Neural crest cell (in vitro differentiated cells): ENCODE data around the gene BLVRA. TPM values are rescaled to one million over a fixed set of nuclear protein-coding genes. Genes with fewer than 3 reads are reported as not detected.

ENCODE experiments used
- DNase-seq: peaks from one replicate; pipeline ENCODE4 v3.0.0; 2021; ENCODE audit warnings: low read depth, mixed read lengths, low spot score
- H3K27ac Mint-ChIP-seq: one replicate; pipeline ENCODE4 v1.8.0; 2021; ENCODE audit warnings: mild to moderate bottlenecking, mixed read lengths; ENCODE audit not compliant: unreplicated experiment
- H3K27me3 Mint-ChIP-seq: 2 replicates; pipeline ENCODE4 v1.8.0; 2021; ENCODE audit warnings: low read depth, mild to moderate bottlenecking, mixed read lengths
- H3K36me3 Mint-ChIP-seq: 2 replicates; pipeline ENCODE4 v1.8.0; 2021; ENCODE audit warnings: low read depth, mild to moderate bottlenecking, mixed read lengths
- H3K4me1 Mint-ChIP-seq: 2 replicates; pipeline ENCODE4 v1.8.0; 2021; ENCODE audit warnings: mixed read lengths
- H3K4me3 Mint-ChIP-seq: one replicate; pipeline ENCODE4 v1.8.0; 2021; ENCODE audit warnings: mild to moderate bottlenecking, mixed read lengths
- H3K9me3 Mint-ChIP-seq: 2 replicates; pipeline ENCODE4 v1.8.0; 2021; ENCODE audit warnings: mixed read lengths
- CTCF ChIP-seq: fragments of 200-600 bp; sonication (generic); conservative IDR thresholded peaks from 2 replicates; pipeline ENCODE4 v1.5.0; 2021; ENCODE audit warnings: antibody characterized with exemption, mild to moderate bottlenecking
- total RNA-seq: library from RNA; stranded (reverse); gene quantifications from 2 replicates; pipeline ENCODE4 v1.2.1, GENCODE V29; 2021

BLVRA gene
- total RNA-seq, 1 donor from 2014 or later = 31.3 TPM

GRCh38 chr7:43753271-43753810 is 5.1 kb upstream of the BLVRA start:
- H3K9me3 Mint-ChIP-seq = no peaks in the 10 kb centered on the region
- no peak for TF ChIP-seq CTCF
- no peak for DNase-seq
- H3K36me3 Mint-ChIP-seq = no peaks in the 10 kb centered on the region
- H3K27ac Mint-ChIP-seq = no peak overlapping the region
- peaks cover 5% of the 10 kb centered on the region for H3K4me1 Mint-ChIP-seq
- H3K4me3 Mint-ChIP-seq = no peak overlapping the region
- H3K27me3 Mint-ChIP-seq = peaks cover 28% of the 10 kb centered on the region

- no peak for DNase-seq
- H3K9me3 Mint-ChIP-seq = no peaks in the 10 kb centered on the region
- H3K36me3 Mint-ChIP-seq = no peaks in the 10 kb centered on the region
- H3K27me3 Mint-ChIP-seq = peaks cover 27% of the 10 kb centered on the region
- no peak overlapping the region for H3K4me3 Mint-ChIP-seq
- peaks cover 5% of the 10 kb centered on the region for H3K4me1 Mint-ChIP-seq
- H3K27ac Mint-ChIP-seq = no peak overlapping the region
- no peak for TF ChIP-seq CTCF
Measured at GRCh38 chr7:43753843-43754242, 4.6 kb upstream of the BLVRA start.

GRCh38 chr7:43754596-43754995 is 3.9 kb upstream of the BLVRA start:
- no peak for TF ChIP-seq CTCF
- peaks cover 30% of the 10 kb centered on the region for H3K27me3 Mint-ChIP-seq
- no peak overlapping the region for H3K27ac Mint-ChIP-seq
- H3K9me3 Mint-ChIP-seq = no peaks in the 10 kb centered on the region
- no peak overlapping the region for H3K4me3 Mint-ChIP-seq
- no peak for DNase-seq
- peaks cover 11% of the 10 kb centered on the region for H3K4me1 Mint-ChIP-seq
- no peaks in the 10 kb centered on the region for H3K36me3 Mint-ChIP-seq

- H3K27me3 Mint-ChIP-seq = peaks cover 36% of the 10 kb centered on the region
- no peak for DNase-seq
- TF ChIP-seq CTCF = no peak
- H3K27ac Mint-ChIP-seq = no peak overlapping the region
- peaks cover 15% of the 10 kb centered on the region for H3K4me1 Mint-ChIP-seq
- peak overlapping the region; percentile 68 for H3K4me3 Mint-ChIP-seq
- no peaks in the 10 kb centered on the region for H3K9me3 Mint-ChIP-seq
- H3K36me3 Mint-ChIP-seq = no peaks in the 10 kb centered on the region
Measured at GRCh38 chr7:43756368-43757072, 2.0 kb upstream of the BLVRA start.

- Mint-ChIP-seq H3K27me3 (peaks cover 36% of the 10 kb centered on the region), H3K27ac (no peak overlapping the region), H3K4me3 (peak overlapping the region; percentile 68), H3K9me3 (no peaks in the 10 kb centered on the region), H3K4me1 (peaks cover 15% of the 10 kb centered on the region), H3K36me3 (no peaks in the 10 kb centered on the region)
- no peak for DNase-seq
- no peak for TF ChIP-seq CTCF
Measured at GRCh38 chr7:43757073-43757720, 1.3 kb upstream of the BLVRA start.
